ENCODE results near the gene ACACA.

ACACA gene

GRCh38 chr17:37051833-37052232 lies 354.8 kb downstream of the ACACA start:
- CTCF ChIA-PET = no interaction called here
- H3K27ac ChIP-seq = no peak overlapping the region

GRCh38 chr17:37051381-37051780 lies 355.3 kb downstream of the ACACA start:
- POLR2A ChIA-PET (ENCODE audit: low non-redundant PET) = no interaction called here
- TF ChIP-seq CTCF (conservative IDR thresholded peaks at IDR 0.05; ENCODE audit: low read depth) = no peak
- no peak for DNase-seq (ENCODE audit: low spot score)
- no peak overlapping the region for H3K27ac ChIP-seq
- CTCF ChIA-PET = interaction anchor here (0.6 kb wide), 1 partner anchor 336 kb away, joined by 3 read pairs; no protein-coding TSS in a partner anchor

More at GRCh38 chr17:37051833-37052232, 354.8 kb downstream of the ACACA start:
- DNase-seq (ENCODE audit: low spot score) = no peak
- POLR2A ChIA-PET (ENCODE audit: low non-redundant PET) = no interaction called here
- no peak for TF ChIP-seq CTCF (conservative IDR thresholded peaks at IDR 0.05; ENCODE audit: low read depth)

GRCh38 chr17:37050920-37051319 lies 355.7 kb downstream of the ACACA start:
- POLR2A ChIA-PET (ENCODE audit: low non-redundant PET) = no interaction called here
- H3K27ac ChIP-seq = no peak overlapping the region

GRCh38 chr17:37048811-37049210 lies 357.8 kb downstream of the ACACA start:
- TF ChIP-seq CTCF (conservative IDR thresholded peaks at IDR 0.05; ENCODE audit: low read depth) = no peak
- DNase-seq (ENCODE audit: low spot score) = no peak
- ChIA-PET POLR2A (ENCODE audit: low non-redundant PET) (no interaction called here), CTCF (interaction anchor here (1.3 kb wide), 1 partner anchor 423 kb away, joined by 4 read pairs; no protein-coding TSS in a partner anchor)
- no peak overlapping the region for H3K27ac ChIP-seq

More at GRCh38 chr17:37050920-37051319, 355.7 kb downstream of the ACACA start:
- CTCF ChIA-PET = interaction anchor here (0.6 kb wide), 1 partner anchor 336 kb away, joined by 3 read pairs; no protein-coding TSS in a partner anchor
- no peak for TF ChIP-seq CTCF (conservative IDR thresholded peaks at IDR 0.05; ENCODE audit: low read depth)
- DNase-seq (ENCODE audit: low spot score) = no peak

- CTCF ChIA-PET = interaction anchor here (0.5 to 1.6 kb wide), 19 partner anchors 9 to 470 kb away, joined by 3 to 11 read pairs (median 3); no protein-coding TSS in a partner anchor
- DNase-seq (ENCODE audit: low spot score) = peak; percentile 69
- peak; percentile 88 for TF ChIP-seq CTCF (conservative IDR thresholded peaks at IDR 0.05; ENCODE audit: low read depth)
- POLR2A ChIA-PET (ENCODE audit: low non-redundant PET) = no interaction called here
- H3K27ac ChIP-seq = no peak overlapping the region
Measured at GRCh38 chr17:37047631-37048104, 359.0 kb downstream of the ACACA start.

- ChIA-PET CTCF (interaction anchor here (1.1 kb wide), 1 partner anchor 419 kb away, joined by 6 read pairs; no protein-coding TSS in a partner anchor), POLR2A (ENCODE audit: low non-redundant PET) (no interaction called here)
- no peak for DNase-seq (ENCODE audit: low spot score)
- no peak for TF ChIP-seq CTCF (conservative IDR thresholded peaks at IDR 0.05; ENCODE audit: low read depth)
- H3K27ac ChIP-seq = no peak overlapping the region
Measured at GRCh38 chr17:37045351-37045922, 361.2 kb downstream of the ACACA start.
